KMS-11 (cell line): ENCODE data around the gene POLL.
A peak's percentile ranks its signal among the peaks of the same experiment; 100 is the strongest.
"Not testable (repeated sequence)": the region's sequence is repeated elsewhere in the genome, so short reads cannot be mapped to it uniquely, and the experiment has no call there.

Experiments used
- H2AFZ ChIP-seq: fragments of 200-600 bp; sonication (generic); 2 replicates; pipeline ENCODE4 v1.6.1; 2016; ENCODE audit warnings: antibody characterized with exemption, mixed run types, low read depth
- H3K27ac ChIP-seq: fragments of 200-600 bp; sonication (generic); 2 replicates; pipeline ENCODE4 v1.6.1; 2016; ENCODE audit warnings: mild to moderate bottlenecking, mixed run types
- H3K27me3 ChIP-seq: fragments of 200-600 bp; sonication (generic); 2 replicates; pipeline ENCODE4 v1.6.1; 2017; ENCODE audit warnings: mild to moderate bottlenecking, low read depth, mixed run types, moderate library complexity; ENCODE audit not compliant: insufficient read depth
- H3K36me3 ChIP-seq: fragments of 200-600 bp; sonication (generic); 2 replicates; pipeline ENCODE4 v1.6.1; 2017; ENCODE audit warnings: mild to moderate bottlenecking, mixed run types; ENCODE audit not compliant: insufficient read depth
- H3K4me1 ChIP-seq: fragments of 200-600 bp; sonication (generic); 2 replicates; pipeline ENCODE4 v1.6.1; 2016; ENCODE audit warnings: mild to moderate bottlenecking, low read depth, mixed run types; ENCODE audit not compliant: poor library complexity, severe bottlenecking
- H3K4me2 ChIP-seq: fragments of 200-600 bp; sonication (generic); 2 replicates; pipeline ENCODE4 v1.7.0; 2016; ENCODE audit warnings: mild to moderate bottlenecking, mixed run types
- H3K4me3 ChIP-seq: fragments of 200-600 bp; sonication (generic); IDR thresholded peaks from 2 replicates; pipeline ENCODE4 v1.6.1; 2017; ENCODE audit warnings: low read depth, low read length, mixed read lengths; ENCODE audit not compliant: insufficient read depth
- H3K79me2 ChIP-seq: fragments of 200-600 bp; sonication (generic); 2 replicates; pipeline ENCODE4 v1.6.1; 2016; ENCODE audit warnings: low read depth, mixed run types; ENCODE audit not compliant: insufficient read depth
- H3K9ac ChIP-seq: fragments of 200-600 bp; sonication (generic); 2 replicates; pipeline ENCODE4 v1.6.1; 2016; ENCODE audit warnings: mild to moderate bottlenecking, mixed run types
- H4K20me1 ChIP-seq: fragments of 200-600 bp; sonication (generic); 2 replicates; pipeline ENCODE4 v1.6.1; 2016; ENCODE audit warnings: mild to moderate bottlenecking, mixed run types; ENCODE audit not compliant: insufficient read depth
- CTCF ChIP-seq: fragments of 200-600 bp; sonication (generic); conservative IDR thresholded peaks from 2 replicates; pipeline ENCODE4 v1.6.1; 2017; ENCODE audit warnings: low read depth, mild to moderate bottlenecking, antibody characterized with exemption, low read length, moderate library complexity, mixed read lengths

Gene POLL

GRCh38 chr10:101595591-101596433, 7.8 kb upstream of the POLL start:
- no peak overlapping the region for H3K4me2 ChIP-seq
- H2AFZ ChIP-seq = no peak overlapping the region
- no peak overlapping the region for H3K9ac ChIP-seq
- H3K27me3 ChIP-seq = no peaks in the 10 kb centered on the region
- H4K20me1 ChIP-seq = no peaks in the 10 kb centered on the region
- no peaks in the 10 kb centered on the region for H3K79me2 ChIP-seq
- TF ChIP-seq CTCF = no peak
- no peak overlapping the region for H3K27ac ChIP-seq
- no peaks in the 10 kb centered on the region for H3K4me1 ChIP-seq
- no peak overlapping the region for H3K4me3 ChIP-seq
- no peaks in the 10 kb centered on the region for H3K36me3 ChIP-seq

GRCh38 chr10:101593331-101593730, 5.3 kb upstream of the POLL start:
- H2AFZ ChIP-seq, H3K27ac ChIP-seq, H3K4me1 ChIP-seq, H3K27me3 ChIP-seq, H4K20me1 ChIP-seq, H3K79me2 ChIP-seq, H3K36me3 ChIP-seq, H3K4me3 ChIP-seq, H3K4me2 ChIP-seq, H3K9ac ChIP-seq: not testable (repeated sequence)

GRCh38 chr10:101588879-101589278, 822 bp upstream of the POLL start:
- TF ChIP-seq CTCF = no peak
- Histone ChIP-seq H3K4me3 (no peak overlapping the region), H3K79me2 (no peaks in the 10 kb centered on the region; the same call in 1 of the 2 replicates), H3K4me2 (peak overlapping the region; percentile 93), H3K36me3 (no peaks in the 10 kb centered on the region), H3K27ac (no peak overlapping the region), H2AFZ (peak overlapping the region; percentile 74), H3K27me3 (no peaks in the 10 kb centered on the region), H4K20me1 (no peaks in the 10 kb centered on the region), H3K9ac (no peak overlapping the region; the same call in 1 of the 2 replicates), H3K4me1 (peaks cover 15% of the 10 kb centered on the region)

GRCh38 chr10:101585841-101586240, 2.2 kb downstream of the POLL start:
- no peak for TF ChIP-seq CTCF
- H3K79me2 ChIP-seq = no peaks in the 10 kb centered on the region; the same call in 1 of the 2 replicates
- H3K9ac ChIP-seq = no peak overlapping the region

More at GRCh38 chr10:101585841-101586240, 2.2 kb downstream of the POLL start:
- Histone ChIP-seq H3K4me1 (peaks cover 24% of the 10 kb centered on the region), H3K36me3 (no peaks in the 10 kb centered on the region), H3K27ac (no peak overlapping the region), H2AFZ (no peak overlapping the region), H4K20me1 (no peaks in the 10 kb centered on the region), H3K4me3 (no peak overlapping the region), H3K4me2 (no peak overlapping the region), H3K27me3 (no peaks in the 10 kb centered on the region)
